ENCODE results near the gene FER1L5.

DNA sequence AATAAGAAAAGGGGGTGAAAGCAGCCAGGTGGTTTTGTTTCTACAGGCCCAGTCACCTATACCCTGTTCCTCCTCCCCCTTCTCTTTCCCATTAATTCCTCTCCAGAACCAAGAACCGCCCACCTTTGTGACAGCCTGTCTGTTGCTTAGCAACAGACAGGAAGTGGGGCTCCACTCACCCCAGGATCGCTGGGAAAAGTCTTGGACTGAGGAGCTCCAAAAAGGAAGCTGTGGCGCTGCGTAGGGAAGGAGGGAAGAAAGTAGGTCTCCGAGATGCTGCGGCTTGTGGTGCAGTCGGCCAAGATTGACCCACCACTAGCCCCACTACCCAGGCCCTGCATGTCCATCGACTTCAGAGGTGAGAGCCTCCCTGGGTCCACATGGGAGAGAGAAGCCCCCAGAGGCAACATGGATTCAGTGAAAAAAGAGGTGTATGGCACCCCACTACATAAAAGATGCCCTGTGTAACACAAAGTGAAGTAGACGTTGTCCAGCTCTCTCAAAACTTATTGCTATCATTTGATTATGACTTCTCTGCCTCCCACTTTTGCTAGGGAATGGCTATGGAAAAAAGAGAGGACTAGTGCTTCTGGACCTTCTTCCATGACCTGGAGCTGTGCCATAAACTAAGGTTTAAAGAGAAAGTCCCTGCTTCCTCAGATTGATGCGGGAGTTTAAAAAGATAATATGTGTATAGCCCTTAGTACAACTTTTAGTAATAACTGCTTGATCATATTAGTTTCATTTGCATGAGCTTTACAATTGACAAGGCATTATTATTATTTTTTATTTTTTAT is at the start of gene FER1L5:
- TF ChIP-seq, protein P1, sequence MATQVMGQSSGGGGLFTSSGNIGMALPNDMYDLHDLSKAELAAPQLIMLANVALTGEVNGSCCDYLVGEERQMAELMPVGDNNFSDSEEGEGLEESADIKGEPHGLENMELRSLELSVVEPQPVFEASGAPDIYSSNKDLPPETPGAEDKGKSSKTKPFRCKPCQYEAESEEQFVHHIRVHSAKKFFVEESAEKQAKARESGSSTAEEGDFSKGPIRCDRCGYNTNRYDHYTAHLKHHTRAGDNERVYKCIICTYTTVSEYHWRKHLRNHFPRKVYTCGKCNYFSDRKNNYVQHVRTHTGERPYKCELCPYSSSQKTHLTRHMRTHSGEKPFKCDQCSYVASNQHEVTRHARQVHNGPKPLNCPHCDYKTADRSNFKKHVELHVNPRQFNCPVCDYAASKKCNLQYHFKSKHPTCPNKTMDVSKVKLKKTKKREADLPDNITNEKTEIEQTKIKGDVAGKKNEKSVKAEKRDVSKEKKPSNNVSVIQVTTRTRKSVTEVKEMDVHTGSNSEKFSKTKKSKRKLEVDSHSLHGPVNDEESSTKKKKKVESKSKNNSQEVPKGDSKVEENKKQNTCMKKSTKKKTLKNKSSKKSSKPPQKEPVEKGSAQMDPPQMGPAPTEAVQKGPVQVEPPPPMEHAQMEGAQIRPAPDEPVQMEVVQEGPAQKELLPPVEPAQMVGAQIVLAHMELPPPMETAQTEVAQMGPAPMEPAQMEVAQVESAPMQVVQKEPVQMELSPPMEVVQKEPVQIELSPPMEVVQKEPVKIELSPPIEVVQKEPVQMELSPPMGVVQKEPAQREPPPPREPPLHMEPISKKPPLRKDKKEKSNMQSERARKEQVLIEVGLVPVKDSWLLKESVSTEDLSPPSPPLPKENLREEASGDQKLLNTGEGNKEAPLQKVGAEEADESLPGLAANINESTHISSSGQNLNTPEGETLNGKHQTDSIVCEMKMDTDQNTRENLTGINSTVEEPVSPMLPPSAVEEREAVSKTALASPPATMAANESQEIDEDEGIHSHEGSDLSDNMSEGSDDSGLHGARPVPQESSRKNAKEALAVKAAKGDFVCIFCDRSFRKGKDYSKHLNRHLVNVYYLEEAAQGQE (IDR thresholded peaks at IDR 0.05; ENCODE audit: low read depth): no peak
- TF ChIP-seq TAF1 (IDR thresholded peaks at IDR 0.05; ENCODE audit: low read depth): no peak
- no peak for TF ChIP-seq MAX (IDR thresholded peaks at IDR 0.05)
- TF ChIP-seq YY1 (IDR thresholded peaks at IDR 0.05; ENCODE audit: low read depth): no peak
- no peak for TF ChIP-seq RAD21 (IDR thresholded peaks at IDR 0.05; ENCODE audit: low read depth)
- TF ChIP-seq USF1 (IDR thresholded peaks at IDR 0.05): no peak
- TF ChIP-seq EP300 (IDR thresholded peaks at IDR 0.05; ENCODE audit: borderline replicate concordance): no peak
- no peak for TF ChIP-seq CEBPB (IDR thresholded peaks at IDR 0.05)
- TF ChIP-seq EGR1 (IDR thresholded peaks at IDR 0.05): no peak
- no peak for TF ChIP-seq ZBTB7A (IDR thresholded peaks at IDR 0.05; ENCODE audit: low read depth)
- no peak for TF ChIP-seq CREB1 (IDR thresholded peaks at IDR 0.05; ENCODE audit: low read depth)
